ENCODE results near the gene TMEM121B. TPM values are rescaled to one million over a fixed set of nuclear protein-coding genes. Genes with fewer than 3 reads are reported as not detected.
A peak's percentile ranks its signal among the peaks of the same experiment; 100 is the strongest.
"Not testable (repeated sequence)": the region's sequence is repeated elsewhere in the genome, so short reads cannot be mapped to it uniquely, and the experiment has no call there.

Gene TMEM121B
- total RNA-seq = 1.0 TPM
- long read RNA-seq = 0 reads

- DNase-seq (ENCODE audit: low spot score) = no peak
Measured at GRCh38 chr22:17121233-17122195, at the start of gene TMEM121B. Gene TMEM121B (minus strand): TSS chr22:17121360. CDS start chr22:17121127, 233 bp downstream.

GRCh38 chr22:17167486-17167885, 46.3 kb upstream of the TMEM121B start:
- no peak for DNase-seq (ENCODE audit: low spot score)

GRCh38 chr22:17164392-17165024, 43.3 kb upstream of the TMEM121B start:
- DNase-seq (ENCODE audit: low spot score) = no peak

GRCh38 chr22:17162731-17163130, 41.6 kb upstream of the TMEM121B start:
- no peak for DNase-seq (ENCODE audit: low spot score)

GRCh38 chr22:17161991-17162390, 40.8 kb upstream of the TMEM121B start:
- no peak for DNase-seq (ENCODE audit: low spot score)

- no peak for DNase-seq (ENCODE audit: low spot score)
Measured at GRCh38 chr22:17159504-17159951, 38.4 kb upstream of the TMEM121B start.

GRCh38 chr22:17158568-17159503, 37.7 kb upstream of the TMEM121B start, which contains the start of gene HDHD5:
Gene HDHD5 (minus strand): TSS chr22:17159277. CDS start chr22:17159251, 26 bp downstream.
- peak; percentile 97 for DNase-seq (ENCODE audit: low spot score)

- no peak for DNase-seq (ENCODE audit: low spot score)
Measured at GRCh38 chr22:17158176-17158567, 37.0 kb upstream of the TMEM121B start.

- no peak for DNase-seq (ENCODE audit: low spot score)
Measured at GRCh38 chr22:17157714-17158113, 36.6 kb upstream of the TMEM121B start.

- no peak for DNase-seq (ENCODE audit: low spot score)
Measured at GRCh38 chr22:17155941-17156340, 34.8 kb upstream of the TMEM121B start.

GRCh38 chr22:17152971-17153370, 31.8 kb upstream of the TMEM121B start:
- DNase-seq (ENCODE audit: low spot score) = no peak

- DNase-seq (ENCODE audit: low spot score) = no peak
Measured at GRCh38 chr22:17152340-17152739, 31.2 kb upstream of the TMEM121B start.

GRCh38 chr22:17149076-17149815, 28.1 kb upstream of the TMEM121B start:
- no peak for DNase-seq (ENCODE audit: low spot score)

GRCh38 chr22:17147458-17147857, 26.3 kb upstream of the TMEM121B start:
- DNase-seq (ENCODE audit: low spot score) = not testable (repeated sequence)

GRCh38 chr22:17145021-17145680, 24.0 kb upstream of the TMEM121B start:
- no peak for DNase-seq (ENCODE audit: low spot score)

- no peak for DNase-seq (ENCODE audit: low spot score)
Measured at GRCh38 chr22:17143826-17144225, 22.7 kb upstream of the TMEM121B start.

- DNase-seq (ENCODE audit: low spot score) = no peak
Measured at GRCh38 chr22:17143101-17143500, 21.9 kb upstream of the TMEM121B start.

- DNase-seq (ENCODE audit: low spot score) = no peak
Measured at GRCh38 chr22:17140826-17141766, 19.9 kb upstream of the TMEM121B start.

- no peak for DNase-seq (ENCODE audit: low spot score)
Measured at GRCh38 chr22:17140022-17140421, 18.9 kb upstream of the TMEM121B start.
